ENCODE data around the gene DHFR.
A peak's percentile ranks its signal among the peaks of the same experiment; 100 is the strongest.
"Not testable (repeated sequence)": the region's sequence is repeated elsewhere in the genome, so short reads cannot be mapped to it uniquely, and the experiment has no call there.

DHFR gene

GRCh38 chr5:80654391-80655230 is at the start of gene DHFR, which contains the start of gene MSH3:
DHFR (minus strand) TSS chr5:80654983; CDS start chr5:80654489, 494 bp downstream.
MSH3 (plus strand) TSS chr5:80654652; CDS start chr5:80654728, 76 bp downstream.
- DNase-seq = peak; percentile 92 to 93

GRCh38 chr5:80704221-80704620 is 49.4 kb upstream of the DHFR start:
- DNase-seq = no peak

GRCh38 chr5:80703747-80704146 is 49.0 kb upstream of the DHFR start:
- DNase-seq = no peak

- no peak for DNase-seq
These were observed 48.5 kb upstream of the DHFR start for GRCh38 chr5:80703291-80703690.

- no peak for DNase-seq
These were observed 46.8 kb upstream of the DHFR start for GRCh38 chr5:80701597-80701996.

- DNase-seq = no peak
These were observed 43.6 kb upstream of the DHFR start for GRCh38 chr5:80698369-80698768.

GRCh38 chr5:80697100-80697499 is 42.3 kb upstream of the DHFR start:
- DNase-seq = no peak

- DNase-seq = no peak
These were observed 41.7 kb upstream of the DHFR start for GRCh38 chr5:80696450-80696849.

- DNase-seq = no peak
These were observed 40.9 kb upstream of the DHFR start for GRCh38 chr5:80695666-80696065.

GRCh38 chr5:80689627-80690026 is 34.8 kb upstream of the DHFR start:
- no peak for DNase-seq

GRCh38 chr5:80688648-80689420 is 34.1 kb upstream of the DHFR start:
- no peak for DNase-seq

- DNase-seq = no peak
These were observed 32.0 kb upstream of the DHFR start for GRCh38 chr5:80686757-80687156.

- no peak for DNase-seq
These were observed 21.9 kb upstream of the DHFR start for GRCh38 chr5:80676706-80677105.

GRCh38 chr5:80672140-80672736 is 17.5 kb upstream of the DHFR start:
- DNase-seq = peak; percentile 73 to 78

- DNase-seq = no peak
These were observed 13.5 kb upstream of the DHFR start for GRCh38 chr5:80668016-80668969.

GRCh38 chr5:80667384-80667783 is 12.6 kb upstream of the DHFR start:
- no peak for DNase-seq

GRCh38 chr5:80665057-80665456 is 10.3 kb upstream of the DHFR start:
- no peak for DNase-seq

- no peak for DNase-seq
These were observed 7.3 kb upstream of the DHFR start for GRCh38 chr5:80662108-80662507.

GRCh38 chr5:80660661-80661060 is 5.9 kb upstream of the DHFR start:
- DNase-seq = not testable (repeated sequence)

- DNase-seq = no peak
These were observed 4.3 kb upstream of the DHFR start for GRCh38 chr5:80659106-80659505.

- DNase-seq = no peak
These were observed 1.6 kb upstream of the DHFR start for GRCh38 chr5:80656425-80656824.

- DNase-seq = peak in 1 of 2 experiments; percentile 26
These were observed 520 bp upstream of the DHFR start for GRCh38 chr5:80655231-80655774.

All from activated T-cell treated with anti-CD3 and anti-CD28 coated beads, Interleukin-2, amount 50 U/mL, for 48 hours (primary cell).